GM10248 (cell line): ENCODE data around the gene FARS2.

ENCODE experiments used
- CTCF ChIA-PET: fragments of 300-600 bp; sonication (Branson Sonifier 250); formaldehyde crosslinking; extraction: SDS; loops from one replicate; lab custom pipeline; 2021; ENCODE audit warnings: antibody characterized with exemption; lab: Yijun Ruan, JAX
- POLR2A ChIA-PET: fragments of 350-650 bp; sonication (Branson Sonifier 250); formaldehyde crosslinking; extraction: SDS; loops from one replicate; lab custom pipeline; 2020; ENCODE audit warnings: antibody characterized with exemption; lab: Yijun Ruan, JAX
- DNase-seq: peaks from one replicate; pipeline ENCODE4 v3.0.0; 2012; ENCODE audit errors: extremely low spot score
- CTCF ChIP-seq: IDR thresholded peaks from 2 replicates; pipeline ENCODE4 v1.5.1; 2012; ENCODE audit warnings: mild to moderate bottlenecking, low read depth; ENCODE audit errors: extremely low read depth, missing control alignments, control extremely low read depth

FARS2 gene

GRCh38 chr6:5589422-5590141, 328.3 kb downstream of the FARS2 start:
- POLR2A ChIA-PET, result no interaction called here
- TF ChIP-seq CTCF, result no peak
- CTCF ChIA-PET, result interaction anchor here (1.0 to 1.5 kb wide), 3 partner anchors 9 to 24 kb away, joined by 3 to 4 read pairs (median 3); no protein-coding TSS in a partner anchor
- no peak for DNase-seq

DNA sequence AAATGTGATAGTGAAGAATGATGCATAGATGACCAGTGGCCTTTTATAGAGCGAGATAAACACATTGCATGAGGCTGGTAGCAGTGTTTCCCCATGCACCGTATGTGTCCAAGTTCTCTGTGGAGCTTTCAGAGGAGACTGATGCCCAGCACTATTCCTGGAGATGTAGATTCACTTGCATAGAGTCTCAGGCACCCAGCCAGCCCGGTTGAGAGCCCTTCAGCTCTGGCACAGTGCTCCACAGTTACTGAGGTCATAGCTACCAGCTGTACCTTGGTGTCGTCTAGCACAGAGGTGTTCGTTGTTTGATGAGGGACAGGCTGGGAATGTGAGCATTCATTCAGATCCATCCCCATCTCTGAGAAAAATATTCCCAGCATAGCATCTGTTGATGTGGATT, 328.9 kb downstream of the FARS2 start:
- no peak for DNase-seq
- POLR2A ChIA-PET, result no interaction called here
- CTCF ChIA-PET, result interaction anchor here (1.2 to 1.5 kb wide), 2 partner anchors 9 to 23 kb away, joined by 3 to 4 read pairs; no protein-coding TSS in a partner anchor
- no peak for TF ChIP-seq CTCF

- no peak for TF ChIP-seq CTCF
- POLR2A ChIA-PET, result no interaction called here
- DNase-seq, result no peak
- CTCF ChIA-PET, result no interaction called here
These were observed 331.7 kb downstream of the FARS2 start for GRCh38 chr6:5592886-5593519.

- DNase-seq, result no peak
- TF ChIP-seq CTCF, result no peak
- CTCF ChIA-PET, result interaction anchor here (0.7 to 1.2 kb wide), 2 partner anchors 16 to 18 kb away, joined by 3 read pairs; no protein-coding TSS in a partner anchor
- POLR2A ChIA-PET, result no interaction called here
These were observed 333.9 kb downstream of the FARS2 start for GRCh38 chr6:5595184-5595583.

DNA sequence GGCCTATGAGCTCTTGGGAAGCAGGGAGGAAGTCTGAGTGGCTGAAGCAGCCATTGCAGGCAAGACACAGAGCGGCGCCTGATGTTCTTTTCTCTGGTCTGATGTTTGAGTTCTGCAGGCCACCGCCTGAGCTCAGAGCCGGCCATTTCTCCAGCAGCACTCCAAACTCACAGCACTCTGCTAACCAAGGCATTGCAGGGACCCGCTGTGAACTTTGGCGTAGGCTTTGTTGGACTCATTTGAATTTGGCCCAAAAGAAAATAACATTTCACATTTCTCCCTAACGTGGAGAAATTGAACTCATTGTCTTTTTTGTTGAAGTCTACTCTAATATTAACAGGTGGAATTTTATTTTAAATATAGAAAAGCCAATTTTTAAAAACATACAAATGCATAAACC, 336.1 kb downstream of the FARS2 start:
- TF ChIP-seq CTCF, result no peak
- ChIA-PET POLR2A (no interaction called here), CTCF (no interaction called here)
- no peak for DNase-seq

GRCh38 chr6:5598123-5598522, 336.8 kb downstream of the FARS2 start:
- TF ChIP-seq CTCF, result no peak
- CTCF ChIA-PET, result interaction anchor here (1.4 to 1.5 kb wide), 2 partner anchors 8 to 12 kb away, joined by 3 to 4 read pairs; no protein-coding TSS in a partner anchor
- no peak for DNase-seq
- POLR2A ChIA-PET, result no interaction called here
